GM23338 (cell line): ENCODE measurements around the gene PCBP2. TPM values are rescaled to one million over a fixed set of nuclear protein-coding genes. Genes with fewer than 3 reads are reported as not detected.

Source experiments
- ATAC-seq: fragments of 200-7000 bp; cut with Tn5 transposase; 3 replicates; pipeline ENCODE4 v1.9.1; 2020
- DNase-seq: peaks from one replicate; pipeline ENCODE4 v3.0.0-alpha.2; 2015; ENCODE audit warnings: low spot score
- H2AFZ ChIP-seq: fragments of 200-600 bp; sonication (generic); 2 replicates; pipeline ENCODE4 v1.8.0; 2016; ENCODE audit warnings: antibody characterized with exemption, mild to moderate bottlenecking, moderate library complexity
- H3F3A ChIP-seq: fragments of 200-600 bp; sonication (generic); replicated peaks from 2 replicates; pipeline ENCODE4 v1.8.0; 2017; ENCODE audit warnings: antibody characterized with exemption, mixed run types, low read depth
- H3K27ac ChIP-seq: fragments of 200-600 bp; sonication (generic); 2 replicates; pipeline ENCODE4 v1.6.1; 2016; ENCODE audit warnings: low read depth
- H3K27me3 ChIP-seq: fragments of 200-600 bp; sonication (generic); 2 replicates; pipeline ENCODE4 v1.8.0; 2016; ENCODE audit warnings: mild to moderate bottlenecking, mixed run types, moderate library complexity; ENCODE audit not compliant: insufficient read depth
- H3K36me3 ChIP-seq: fragments of 200-600 bp; sonication (generic); 2 replicates; pipeline ENCODE4 v1.8.0; 2016; ENCODE audit warnings: mild to moderate bottlenecking; ENCODE audit not compliant: insufficient read depth
- H3K4me1 ChIP-seq: fragments of 200-600 bp; sonication (generic); 2 replicates; pipeline ENCODE4 v1.8.0; 2016; ENCODE audit warnings: mild to moderate bottlenecking, moderate library complexity; ENCODE audit not compliant: insufficient read depth
- H3K4me2 ChIP-seq: fragments of 200-600 bp; sonication (generic); 2 replicates; pipeline ENCODE4 v1.7.1; 2017; ENCODE audit warnings: mixed run types
- H3K4me3 ChIP-seq: fragments of 200-600 bp; sonication (generic); 2 replicates; pipeline ENCODE4 v1.6.1; 2016; ENCODE audit warnings: mixed run types
- H3K79me2 ChIP-seq: fragments of 200-600 bp; sonication (generic); replicated peaks from 2 replicates; pipeline ENCODE4 v1.8.0; 2017; ENCODE audit warnings: mild to moderate bottlenecking; ENCODE audit not compliant: insufficient read depth
- H3K9me2 ChIP-seq: fragments of 200-600 bp; sonication (generic); 2 replicates; pipeline ENCODE4 v1.8.0; 2017; ENCODE audit not compliant: insufficient read depth
- H4K20me1 ChIP-seq: fragments of 200-600 bp; sonication (generic); replicated peaks from 2 replicates; pipeline ENCODE4 v1.8.0; 2017; ENCODE audit warnings: mild to moderate bottlenecking; ENCODE audit not compliant: insufficient read depth
- H3K27ac Mint-ChIP-seq: 2 replicates; pipeline ENCODE4 v1.8.0; 2020; ENCODE audit warnings: inconsistent platforms, mild to moderate bottlenecking, moderate library complexity, mixed read lengths
- H3K27me3 Mint-ChIP-seq: 3 replicates; pipeline ENCODE4 v1.8.0; 2022; ENCODE audit warnings: low read depth, mild to moderate bottlenecking, moderate library complexity, mixed read lengths, inconsistent platforms; ENCODE audit not compliant: insufficient read depth, poor library complexity
- H3K36me3 Mint-ChIP-seq: 3 replicates; pipeline ENCODE4 v1.8.0; 2021; ENCODE audit warnings: low read depth, mild to moderate bottlenecking, inconsistent platforms, moderate library complexity, mixed read lengths
- H3K4me1 Mint-ChIP-seq: 3 replicates; pipeline ENCODE4 v1.8.0; 2020; ENCODE audit warnings: mild to moderate bottlenecking, inconsistent platforms, mixed read lengths
- H3K4me3 Mint-ChIP-seq: 3 replicates; pipeline ENCODE4 v1.8.0; 2021; ENCODE audit warnings: moderate library complexity, mild to moderate bottlenecking, inconsistent platforms, mixed read lengths
- H3K9me3 Mint-ChIP-seq: 3 replicates; pipeline ENCODE4 v1.8.0; 2020; ENCODE audit warnings: moderate library complexity, mild to moderate bottlenecking, inconsistent platforms, mixed read lengths
- ETS1 ChIP-seq: IDR thresholded peaks from 2 replicates; pipeline ENCODE4 v1.6.1; 2016; ENCODE audit warnings: antibody characterized with exemption
- NANOG ChIP-seq: IDR thresholded peaks from 2 replicates; pipeline ENCODE4 v1.6.1; 2016; ENCODE audit warnings: antibody characterized with exemption, borderline replicate concordance
- STAT1 ChIP-seq: IDR thresholded peaks from one replicate; pipeline ENCODE4 v1.6.1; 2016; ENCODE audit warnings: antibody characterized with exemption; ENCODE audit not compliant: unreplicated experiment
- ZNF114 ChIP-seq: fragments of 250-450 bp; sonication (Bioruptor Pico); IDR thresholded peaks from 2 replicates; pipeline ENCODE4 v1.5.0; 2020; ENCODE audit warnings: mild to moderate bottlenecking, moderate library complexity
- ZNF331 ChIP-seq: fragments of 250-450 bp; sonication (Bioruptor Pico); IDR thresholded peaks from 2 replicates; pipeline ENCODE4 v1.5.0; 2020; ENCODE audit warnings: low read depth, mild to moderate bottlenecking, moderate library complexity
- ZNF462 ChIP-seq: fragments of 250-450 bp; sonication (Bioruptor Pico); IDR thresholded peaks from 2 replicates; pipeline ENCODE4 v1.5.0; 2020; ENCODE audit warnings: mild to moderate bottlenecking, moderate library complexity
- polyA plus RNA-seq: library from polyadenylated mRNA; unstranded; fragments of >200 nt; fragmentation: Nextera tagmentation; extraction: Ambion mirVana; gene quantifications from 2 replicates; pipeline ENCODE4 v1.2.1, GENCODE V29; 2016
- total RNA-seq: library from RNA; depleted of rRNA; stranded (reverse); fragments of >200 nt; shearing (Covaris generic); gene quantifications from 2 replicates; pipeline ENCODE4 v1.2.3, GENCODE V29; 2014

Gene PCBP2
- total and polyA plus RNA-seq, 2 experiments from 2014 or later, result 397 to 676 TPM

GRCh38 chr12:53427905-53428594 lies 23.9 kb upstream of the PCBP2 start (continued):
- TF ChIP-seq ZNF462 (CRISPR knock-in tag), result no peak
- TF ChIP-seq STAT1, result no peak
- TF ChIP-seq NANOG, result no peak
- no peak for TF ChIP-seq ETS1
- TF ChIP-seq ZNF331 (CRISPR knock-in tag), result no peak

DNA sequence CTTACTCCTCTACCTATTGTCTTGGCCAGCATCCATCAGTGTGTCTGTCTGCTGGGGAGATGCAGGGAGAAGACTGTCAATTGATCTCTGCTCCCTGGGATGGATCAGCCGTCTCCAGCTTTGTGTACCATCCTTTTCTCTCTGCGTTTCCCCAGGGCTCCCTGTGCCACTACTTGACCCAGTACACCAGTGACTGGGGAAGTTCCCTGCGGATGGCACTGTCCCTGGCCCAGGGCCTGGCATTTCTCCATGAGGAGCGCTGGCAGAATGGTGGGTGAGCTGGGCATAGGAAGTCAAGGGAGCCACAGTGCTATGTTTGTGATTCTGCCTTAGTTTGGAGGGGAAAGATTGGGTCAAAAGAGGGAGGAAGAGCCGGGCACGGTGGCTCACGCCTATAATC lies 23.2 kb upstream of the PCBP2 start:
- Histone ChIP-seq H2AFZ (no peak overlapping the region), H4K20me1 (no peaks in the 10 kb centered on the region), H3K4me2 (no peak overlapping the region), H3K27me3 (no peaks in the 10 kb centered on the region), H3K36me3 (no peaks in the 10 kb centered on the region), H3K4me3 (no peak overlapping the region), H3K27ac (no peak overlapping the region), H3F3A (no peaks in the 10 kb centered on the region), H3K9me2 (no peaks in the 10 kb centered on the region), H3K79me2 (no peaks in the 10 kb centered on the region), H3K4me1 (no peaks in the 10 kb centered on the region)
- DNase-seq (no peak), ATAC-seq (no peak)
- no peaks in the 10 kb centered on the region for H3K9me3 Mint-ChIP-seq
- no peak overlapping the region for H3K27ac Mint-ChIP-seq
- H3K36me3 Mint-ChIP-seq, result no peaks in the 10 kb centered on the region
- peaks cover 14% of the 10 kb centered on the region for H3K27me3 Mint-ChIP-seq
- no peak overlapping the region for H3K4me3 Mint-ChIP-seq
- H3K4me1 Mint-ChIP-seq, result peaks cover 4% of the 10 kb centered on the region; the same call in 2 of the 3 replicates
- TF ChIP-seq ZNF462 (CRISPR knock-in tag) (no peak), ZNF114 (CRISPR knock-in tag) (no peak)
